ENCODE measurements around the gene CLEC2L. TPM values are rescaled to one million over a fixed set of nuclear protein-coding genes. Genes with fewer than 3 reads are reported as not detected.

CLEC2L gene
- not detected in 2 replicates for total RNA-seq

DNA sequence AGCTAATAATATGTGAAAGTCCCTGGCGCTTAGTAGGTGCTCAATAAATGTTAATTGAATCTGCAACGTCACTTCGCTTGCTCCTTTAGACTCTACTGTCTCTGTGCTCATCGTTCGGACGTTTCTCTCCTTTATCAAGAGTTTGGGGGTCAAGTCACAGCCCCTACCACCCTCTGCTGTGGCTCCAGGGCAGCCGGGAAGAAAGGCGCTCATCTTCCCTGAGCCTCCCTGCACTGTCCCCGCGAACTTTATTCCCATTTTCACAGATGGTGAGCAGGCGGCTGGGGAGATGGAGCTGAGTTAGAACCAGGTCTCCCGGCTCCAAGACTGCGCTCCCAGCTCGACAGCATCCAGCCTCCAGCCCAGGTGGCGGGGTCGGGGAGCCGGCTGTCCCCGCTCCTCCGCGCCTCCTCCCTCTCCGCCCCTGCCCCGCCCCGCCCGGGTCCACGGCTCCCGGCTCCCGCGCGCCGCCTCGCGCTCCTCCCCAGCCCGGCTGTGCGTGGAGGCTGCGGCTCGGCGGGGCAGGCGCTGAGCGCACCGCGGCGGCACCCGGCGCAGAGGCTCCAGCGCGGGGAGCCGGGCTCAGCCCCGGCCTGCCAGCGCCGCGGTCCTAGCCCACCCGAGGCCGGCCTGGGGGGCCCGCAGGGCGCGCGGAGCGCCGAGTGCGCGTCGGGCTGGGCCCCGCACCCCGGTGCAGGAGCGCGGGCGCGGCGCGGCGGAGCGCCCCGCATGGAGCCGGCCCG lies at the start of gene CLEC2L:
Gene CLEC2L (plus strand): TSS at position 487 of the 743 bp plus-strand sequence. CDS start 243 bp downstream, at position 730.

Other genes with a start within 250 kb of the CLEC2L start
- 8.7 and 12.1 TPM in 2 replicates for gene FMC1, start 182.3 kb upstream of the CLEC2L start, total RNA-seq
- 38.1 and 44.7 TPM in 2 replicates for gene LUC7L2, start 163.8 kb upstream of the CLEC2L start, total RNA-seq
- under 0.01 TPM in 1 of 2 replicates, not detected in the other for gene KLRG2, start 40.0 kb upstream of the CLEC2L start, total RNA-seq

All from regular cardiac myocyte (primary cell).